WTC11 (cell line): ENCODE results near the gene SAMD4A.

ENCODE experiments used
- ATF1 ChIP-seq: sonication (generic); formaldehyde crosslinking; IDR thresholded peaks from 2 replicates; pipeline ENCODE4 v1.8.1; 2023; ENCODE audit warnings: mild to moderate bottlenecking, moderate library complexity, missing genetic modification reagents
- ATF3 ChIP-seq: sonication (generic); formaldehyde crosslinking; conservative IDR thresholded peaks from 2 replicates; pipeline ENCODE4 v1.8.1; 2022; ENCODE audit warnings: mild to moderate bottlenecking, missing genetic modification reagents
- ETV6 ChIP-seq: sonication (generic); formaldehyde crosslinking; IDR thresholded peaks from 2 replicates; pipeline ENCODE4 v1.8.1; 2022; ENCODE audit warnings: mild to moderate bottlenecking, missing genetic modification reagents
- JUN ChIP-seq: sonication (generic); formaldehyde crosslinking; IDR thresholded peaks from 2 replicates; pipeline ENCODE4 v1.8.0; 2023; ENCODE audit warnings: mild to moderate bottlenecking, missing genetic modification reagents
- RELA ChIP-seq: sonication (generic); formaldehyde crosslinking; IDR thresholded peaks from 2 replicates; pipeline ENCODE4 v1.8.1; 2022; ENCODE audit warnings: missing genetic modification reagents, mild to moderate bottlenecking, borderline replicate concordance
- SMAD3 ChIP-seq: sonication (generic); formaldehyde crosslinking; IDR thresholded peaks from 2 replicates; pipeline ENCODE4 v1.8.0; 2022; ENCODE audit warnings: missing genetic modification reagents, mild to moderate bottlenecking, borderline replicate concordance
- TEAD4 ChIP-seq: sonication (generic); formaldehyde crosslinking; IDR thresholded peaks from 2 replicates; pipeline ENCODE4 v1.8.0; 2022; ENCODE audit warnings: mild to moderate bottlenecking, missing genetic modification reagents
- ZNF138 ChIP-seq: sonication (generic); formaldehyde crosslinking; conservative IDR thresholded peaks from 2 replicates; pipeline ENCODE4 v1.8.1; 2022; ENCODE audit warnings: mild to moderate bottlenecking, moderate library complexity, missing genetic modification reagents
- ZNF423 ChIP-seq: fragments of 250-450 bp; sonication (Bioruptor Pico); IDR thresholded peaks from 2 replicates; pipeline ENCODE4 v2.1.2; 2022; ENCODE audit warnings: mild to moderate bottlenecking, moderate library complexity
- TF ChIP-seq, protein P1 (sequence below): fragments of 200-600 bp; IDR thresholded peaks from 2 replicates; pipeline ENCODE4 v1.8.0; 2022; ENCODE audit warnings: antibody characterized with exemption
- TF ChIP-seq, protein P2 (sequence below): sonication (generic); formaldehyde crosslinking; IDR thresholded peaks from 2 replicates; pipeline ENCODE4 v1.8.1; 2023; ENCODE audit warnings: mild to moderate bottlenecking, moderate library complexity, missing genetic modification reagents

DNA sequence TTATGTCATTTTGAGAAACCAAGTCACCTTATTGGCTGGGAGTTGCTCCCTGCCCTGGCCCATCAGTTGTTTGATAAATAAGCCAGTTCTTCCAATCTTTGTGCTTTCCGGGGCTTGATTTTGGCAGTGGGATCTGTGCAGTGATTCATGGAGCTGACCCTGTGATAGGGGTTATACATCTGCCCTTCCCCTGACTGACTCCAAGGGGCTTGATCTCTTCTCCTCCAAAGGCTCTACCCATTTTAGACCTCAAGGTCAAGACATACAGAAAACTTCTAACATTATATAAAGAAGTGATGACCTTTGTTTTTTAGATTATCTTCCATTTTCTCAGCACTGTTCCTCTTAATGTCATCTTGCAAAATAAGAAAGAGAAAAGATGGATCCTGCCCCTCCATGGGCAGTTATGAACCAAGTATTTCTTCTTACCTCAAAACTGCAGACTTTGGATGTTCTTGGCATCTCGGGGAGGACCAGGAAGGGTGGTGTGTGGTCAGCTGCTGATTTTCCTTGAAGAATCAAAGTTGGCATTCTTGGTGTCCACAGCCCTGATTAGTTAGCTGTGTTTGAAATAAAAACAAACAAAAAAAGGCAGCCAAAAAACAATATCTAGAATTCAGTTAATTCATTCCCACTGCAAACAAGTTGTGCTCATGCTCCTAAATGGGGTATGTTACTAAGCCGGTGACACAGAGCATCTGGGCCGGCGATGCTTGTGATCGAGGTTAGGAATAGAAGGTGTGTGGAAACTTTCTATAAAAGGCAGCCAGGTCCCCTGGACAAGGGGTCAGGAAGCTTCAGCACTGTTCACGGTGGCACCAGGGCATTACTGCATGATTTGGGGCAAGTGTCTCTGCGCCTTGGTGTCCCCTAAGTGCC lies 120.2 kb downstream of the SAMD4A start:
- TF ChIP-seq RELA (CRISPR knock-in tag) (no peak), ETV6 (no peak), SMAD3 (no peak), ATF1 (no peak), JUN (CRISPR knock-in tag) (no peak), ZNF138 (CRISPR knock-in tag) (no peak), ATF3 (no peak), TEAD4 (CRISPR knock-in tag) (no peak), ZNF423 (CRISPR knock-in tag) (no peak)
- TF ChIP-seq, protein P1, sequence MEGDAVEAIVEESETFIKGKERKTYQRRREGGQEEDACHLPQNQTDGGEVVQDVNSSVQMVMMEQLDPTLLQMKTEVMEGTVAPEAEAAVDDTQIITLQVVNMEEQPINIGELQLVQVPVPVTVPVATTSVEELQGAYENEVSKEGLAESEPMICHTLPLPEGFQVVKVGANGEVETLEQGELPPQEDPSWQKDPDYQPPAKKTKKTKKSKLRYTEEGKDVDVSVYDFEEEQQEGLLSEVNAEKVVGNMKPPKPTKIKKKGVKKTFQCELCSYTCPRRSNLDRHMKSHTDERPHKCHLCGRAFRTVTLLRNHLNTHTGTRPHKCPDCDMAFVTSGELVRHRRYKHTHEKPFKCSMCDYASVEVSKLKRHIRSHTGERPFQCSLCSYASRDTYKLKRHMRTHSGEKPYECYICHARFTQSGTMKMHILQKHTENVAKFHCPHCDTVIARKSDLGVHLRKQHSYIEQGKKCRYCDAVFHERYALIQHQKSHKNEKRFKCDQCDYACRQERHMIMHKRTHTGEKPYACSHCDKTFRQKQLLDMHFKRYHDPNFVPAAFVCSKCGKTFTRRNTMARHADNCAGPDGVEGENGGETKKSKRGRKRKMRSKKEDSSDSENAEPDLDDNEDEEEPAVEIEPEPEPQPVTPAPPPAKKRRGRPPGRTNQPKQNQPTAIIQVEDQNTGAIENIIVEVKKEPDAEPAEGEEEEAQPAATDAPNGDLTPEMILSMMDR: no peak
- TF ChIP-seq, protein P2, sequence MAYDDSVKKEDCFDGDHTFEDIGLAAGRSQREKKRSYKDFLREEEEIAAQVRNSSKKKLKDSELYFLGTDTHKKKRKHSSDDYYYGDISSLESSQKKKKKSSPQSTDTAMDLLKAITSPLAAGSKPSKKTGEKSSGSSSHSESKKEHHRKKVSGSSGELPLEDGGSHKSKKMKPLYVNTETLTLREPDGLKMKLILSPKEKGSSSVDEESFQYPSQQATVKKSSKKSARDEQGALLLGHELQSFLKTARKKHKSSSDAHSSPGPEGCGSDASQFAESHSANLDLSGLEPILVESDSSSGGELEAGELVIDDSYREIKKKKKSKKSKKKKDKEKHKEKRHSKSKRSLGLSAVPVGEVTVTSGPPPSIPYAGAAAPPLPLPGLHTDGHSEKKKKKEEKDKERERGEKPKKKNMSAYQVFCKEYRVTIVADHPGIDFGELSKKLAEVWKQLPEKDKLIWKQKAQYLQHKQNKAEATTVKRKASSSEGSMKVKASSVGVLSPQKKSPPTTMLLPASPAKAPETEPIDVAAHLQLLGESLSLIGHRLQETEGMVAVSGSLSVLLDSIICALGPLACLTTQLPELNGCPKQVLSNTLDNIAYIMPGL (CRISPR knock-in tag): no peak
